Measurements from ENCODE around the gene RAB28.

DNA sequence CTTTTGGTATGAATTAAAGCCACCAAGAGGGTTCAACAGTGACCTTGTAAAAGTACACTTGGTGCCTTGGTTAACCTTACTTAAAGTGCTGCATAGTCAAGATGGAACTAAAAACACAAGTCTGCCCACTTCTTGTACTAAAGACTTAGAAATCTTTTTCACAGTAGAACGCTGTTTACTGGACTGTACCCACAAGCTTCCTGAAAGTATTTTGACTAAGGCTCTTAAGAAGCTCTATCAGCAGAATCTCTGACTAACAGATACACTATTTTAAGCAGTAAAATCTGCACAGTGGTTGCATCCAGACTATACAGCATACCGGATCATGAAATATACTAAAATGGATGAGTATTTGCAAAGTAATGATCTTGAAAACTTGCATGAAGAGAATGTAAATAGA, 7.2 kb downstream of the RAB28 start:
- TF ChIP-seq, protein P1, sequence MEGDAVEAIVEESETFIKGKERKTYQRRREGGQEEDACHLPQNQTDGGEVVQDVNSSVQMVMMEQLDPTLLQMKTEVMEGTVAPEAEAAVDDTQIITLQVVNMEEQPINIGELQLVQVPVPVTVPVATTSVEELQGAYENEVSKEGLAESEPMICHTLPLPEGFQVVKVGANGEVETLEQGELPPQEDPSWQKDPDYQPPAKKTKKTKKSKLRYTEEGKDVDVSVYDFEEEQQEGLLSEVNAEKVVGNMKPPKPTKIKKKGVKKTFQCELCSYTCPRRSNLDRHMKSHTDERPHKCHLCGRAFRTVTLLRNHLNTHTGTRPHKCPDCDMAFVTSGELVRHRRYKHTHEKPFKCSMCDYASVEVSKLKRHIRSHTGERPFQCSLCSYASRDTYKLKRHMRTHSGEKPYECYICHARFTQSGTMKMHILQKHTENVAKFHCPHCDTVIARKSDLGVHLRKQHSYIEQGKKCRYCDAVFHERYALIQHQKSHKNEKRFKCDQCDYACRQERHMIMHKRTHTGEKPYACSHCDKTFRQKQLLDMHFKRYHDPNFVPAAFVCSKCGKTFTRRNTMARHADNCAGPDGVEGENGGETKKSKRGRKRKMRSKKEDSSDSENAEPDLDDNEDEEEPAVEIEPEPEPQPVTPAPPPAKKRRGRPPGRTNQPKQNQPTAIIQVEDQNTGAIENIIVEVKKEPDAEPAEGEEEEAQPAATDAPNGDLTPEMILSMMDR (IDR thresholded peaks at IDR 0.05): no peak
- TF ChIP-seq EP300 (IDR thresholded peaks at IDR 0.05) (no peak), POLR2A (IDR thresholded peaks at IDR 0.05) (no peak)

Data from upper lobe of left lung (tissue), 4 donors.